Measurements from ENCODE around the gene LRRC47. TPM values are rescaled to one million over a fixed set of nuclear protein-coding genes. Genes with fewer than 3 reads are reported as not detected.
A peak's percentile ranks its signal among the peaks of the same experiment; 100 is the strongest.

Gene LRRC47
- total and polyA plus RNA-seq, 2 of the 13 experiments (the other 11 are each of a cell fraction or from before 2014, with no cell fraction given) = 18.3 to 52.5 TPM

GRCh38 chr1:3777078-3777547, 19.2 kb downstream of the LRRC47 start:
- Histone ChIP-seq H3K36me3 (replicated peaks in 1 of 2; ENCODE audit: control insufficient read depth in 1 of 2, insufficient read depth in 2 of 2, low read length in 2 of 2) (peaks cover 12 to 22% of the 10 kb centered on the region in 2 experiments), H4K20me1 (ENCODE audit: insufficient read depth, low read length) (no peaks in the 10 kb centered on the region), H3K9me3 (ENCODE audit: low read length) (no peaks in the 10 kb centered on the region), H2AFZ (ENCODE audit: low read length) (no peak overlapping the region), H3K4me1 (ENCODE audit: insufficient read depth, low read length) (peaks cover 45% of the 10 kb centered on the region), H3K9ac (ENCODE audit: insufficient read depth, low read depth, low read length) (0 out of 2 replicates have a peak overlapping the region, but pooled peaks have one; percentile 1), H3K27me3 (ENCODE audit: control insufficient read depth in 1 of 2, insufficient read depth in 2 of 2, low read length in 2 of 2) (no peaks in the 10 kb centered on the region), H3K79me2 (ENCODE audit: insufficient read depth, low read length) (peaks cover 18% of the 10 kb centered on the region), H3K4me2 (ENCODE audit: low read depth, low read length) (no peak overlapping the region), H3K4me3 (replicated peaks in 1 of 3; ENCODE audit: insufficient read depth in 1 of 3, low read depth in 2 of 3, low read length in 3 of 3) (no peak overlapping the region), H3K27ac (ENCODE audit: extremely low read length, insufficient read depth, low read length) (no peak overlapping the region)
- ChIA-PET CTCF (ENCODE audit: low intra/inter-chr PET ratio, low total read pairs) (no interaction called here), POLR2A (no interaction called here)
- intact Hi-C loops (cut with micrococcal nuclease; ENCODE audit: unreplicated experiment) (loop anchor here (10.0 kb wide), 1 partner anchor 128 kb away; the partner anchor contains the start of gene C1orf174), in situ Hi-C loops (cut with HindIII; ENCODE audit: extremely low pct_ligation_motif_present, low pct_unique_long_range_greater_than_20kb) (no loop called here)
- no TSS peak for BruUV-seq (replicated peaks)
- ATAC-seq (no peak), DNase-seq (ENCODE audit: low spot score) (no peak), FAIRE-seq (no peak)
- 86% methylated on average over 1 of the region's 10 CpGs for WGBS (ENCODE audit: low lambda C conversion rate)
- TF ChIP-seq USF2 (IDR thresholded peaks at IDR 0.05; ENCODE audit: low read depth, low read length) = no peak
- TF ChIP-seq USF2 (CRISPR knock-in tag; IDR thresholded peaks at IDR 0.05; ENCODE audit: borderline replicate concordance) = no peak
- TF ChIP-seq ETV5 (CRISPR knock-in tag; IDR thresholded peaks at IDR 0.05; ENCODE audit: borderline replicate concordance) = no peak
- no peak for TF ChIP-seq ZBTB7A (CRISPR knock-in tag; IDR thresholded peaks at IDR 0.05)
- peak; percentile 29; the same call in 1 of the 2 replicates for TF ChIP-seq ZNF574 (CRISPR knock-in tag; IDR thresholded peaks at IDR 0.05)
- TF ChIP-seq ZZZ3 (CRISPR knock-in tag; IDR thresholded peaks at IDR 0.05; ENCODE audit: borderline replicate concordance) = no peak
- TF ChIP-seq HNRNPLL (IDR thresholded peaks at IDR 0.05; ENCODE audit: low read depth, low read length, poor library complexity, severe bottlenecking) = peak; percentile 14
- TF ChIP-seq RBM22 (optimal IDR thresholded peaks at IDR 0.05; ENCODE audit: low read length) = peak; percentile 50
- TF ChIP-seq ZNF883 (CRISPR knock-in tag; IDR thresholded peaks at IDR 0.05; ENCODE audit: not compliant biosample characterization) = no peak
- TF ChIP-seq DR1 (CRISPR knock-in tag; IDR thresholded peaks at IDR 0.05) = no peak
- no peak for TF ChIP-seq SMAD3 (CRISPR knock-in tag; IDR thresholded peaks at IDR 0.05)
- TF ChIP-seq ZNF160 (CRISPR knock-in tag; IDR thresholded peaks at IDR 0.05) = no peak
- TF ChIP-seq ZNF691 (CRISPR knock-in tag; IDR thresholded peaks at IDR 0.05; ENCODE audit: borderline replicate concordance, low read depth) = no peak
- TF ChIP-seq NFATC3 (CRISPR knock-in tag; IDR thresholded peaks at IDR 0.05) = no peak
- no peak for TF ChIP-seq ZGPAT (CRISPR knock-in tag; IDR thresholded peaks at IDR 0.05)
- no peak for TF ChIP-seq RCOR2 (CRISPR knock-in tag; IDR thresholded peaks at IDR 0.05)
- TF ChIP-seq HMG20A (CRISPR knock-in tag; IDR thresholded peaks at IDR 0.05; ENCODE audit: borderline replicate concordance) = no peak
- TF ChIP-seq XRCC5 (optimal IDR thresholded peaks at IDR 0.05; ENCODE audit: low read length) = no peak
- TF ChIP-seq ZNF615 (CRISPR knock-in tag; IDR thresholded peaks at IDR 0.05; ENCODE audit: borderline replicate concordance) = no peak
